GM12878 (cell line): ENCODE results near the gene TEFM. TPM values are rescaled to one million over a fixed set of nuclear protein-coding genes. Genes with fewer than 3 reads are reported as not detected.
A peak's percentile ranks its signal among the peaks of the same experiment; 100 is the strongest.

ENCODE experiments used
- ATAC-seq: fragments of 200-7000 bp; cut with Tn5 transposase; 3 replicates; pipeline ENCODE4 v1.9.1; 2020; ENCODE audit warnings: mild to moderate bottlenecking, moderate library complexity
- BruUV-seq: library from RNA; stranded (reverse); fragments of 400-500 nt; replicated peaks from 2 replicates; lab custom pipeline; 2021; lab: Mats Ljungman, UMichigan
- CTCF ChIA-PET: fragments of 300-600 bp; sonication (Branson Sonifier 250); formaldehyde crosslinking; extraction: SDS; loops from one replicate; lab custom pipeline; 2021; ENCODE audit warnings: inconsistent platforms; lab: Yijun Ruan, JAX
- POLR2A ChIA-PET: fragments of 350-600 bp; formaldehyde crosslinking; extraction: SDS; loops from one replicate; lab custom pipeline; 2021; ENCODE audit warnings: inconsistent platforms; lab: Charles Lee
- RAD21 ChIA-PET: fragments of 300-600 bp; sonication (Branson Sonifier 250); formaldehyde crosslinking; loops from one replicate; lab custom pipeline; 2023; ENCODE audit warnings: antibody characterized with exemption; ENCODE audit not compliant: unreplicated experiment; lab: Charles Lee
- SMC1A ChIA-PET: fragments of 300-600 bp; sonication (Branson Sonifier 250); formaldehyde crosslinking; loops from one replicate; lab custom pipeline; 2023; ENCODE audit not compliant: unreplicated experiment, uncharacterized antibody; lab: Charles Lee
- DNase-seq: peaks from one replicate; pipeline ENCODE4 v3.0.0-alpha.2; 2011; ENCODE audit warnings: low read depth, low spot score
- FAIRE-seq: peaks from 3 replicates; lab custom pipeline; 2011; peaks lifted over from hg19 to GRCh38; lab: Jason Lieb, UNC
- H2AFZ ChIP-seq: 2 replicates; pipeline ENCODE4 v1.6.0; 2011; ENCODE audit warnings: low read depth, low read length, control low read depth; ENCODE audit not compliant: control insufficient read depth
- H3K27ac ChIP-seq: 2 replicates; pipeline ENCODE4 v1.5.1; 2011; ENCODE audit warnings: control low read depth; ENCODE audit not compliant: control insufficient read depth, insufficient read depth
- H3K27me3 ChIP-seq, 2 experiments: replicated peaks in 1 of 2; 2 replicates each; pipeline versions ENCODE4 v1.6.0 to v1.6.1; 2011; ENCODE audit warnings: low read length in 1 of 2; ENCODE audit not compliant: control insufficient read depth in 2 of 2, insufficient read depth in 2 of 2
- H3K36me3 ChIP-seq, 2 experiments: 2 replicates each; pipeline ENCODE4 v1.5.1; 2011; ENCODE audit warnings: low read length in 1 of 2; ENCODE audit not compliant: control insufficient read depth in 2 of 2, insufficient read depth in 2 of 2
- H3K4me1 ChIP-seq: 2 replicates; pipeline ENCODE4 v1.6.1; 2011; ENCODE audit warnings: mild to moderate bottlenecking, low read length, moderate library complexity, mixed read lengths; ENCODE audit not compliant: control insufficient read depth, insufficient read depth
- H3K4me2 ChIP-seq: 2 replicates; pipeline ENCODE4 v1.6.0; 2011; ENCODE audit warnings: control low read depth; ENCODE audit not compliant: control insufficient read depth, insufficient read depth
- H3K4me3 ChIP-seq: fragments of 200-600 bp; sonication (generic); 2 replicates; pipeline ENCODE4 v1.5.1; 2016
- H3K79me2 ChIP-seq: 2 replicates; pipeline ENCODE4 v1.6.0; 2011; ENCODE audit warnings: low read length; ENCODE audit not compliant: control insufficient read depth, insufficient read depth
- H3K9ac ChIP-seq: 2 replicates; pipeline ENCODE4 v1.8.0; 2011; ENCODE audit warnings: low read length, control low read depth, mixed read lengths; ENCODE audit not compliant: control insufficient read depth, insufficient read depth
- H3K9me3 ChIP-seq: replicated peaks from 3 replicates; pipeline ENCODE4 v1.5.1; 2011; ENCODE audit warnings: mild to moderate bottlenecking, low read length; ENCODE audit not compliant: control insufficient read depth, insufficient read depth
- H4K20me1 ChIP-seq: 2 replicates; pipeline ENCODE4 v1.6.0; 2011; ENCODE audit not compliant: control insufficient read depth, insufficient read depth
- BHLHE40 ChIP-seq, 2 experiments: fragments of 450-650 bp in 1 of 2; IDR thresholded peaks; 2 replicates each; pipeline ENCODE4 v1.6.1; 2011 to 2017; ENCODE audit warnings: low read depth in 2 of 2, borderline replicate concordance in 1 of 2, improper control_type of control experiment in 1 of 2, low read length in 1 of 2, mild to moderate bottlenecking in 1 of 2
- DPF2 ChIP-seq: fragments of 450-650 bp; IDR thresholded peaks from 2 replicates; pipeline ENCODE4 v1.6.1; 2017; ENCODE audit warnings: mild to moderate bottlenecking
- EGR1 ChIP-seq, 2 experiments: IDR thresholded peaks; 1 replicate in 1 of 2; 2 replicates in 1 of 2; pipeline ENCODE4 v1.6.1; 2011 to 2012; ENCODE audit warnings: low read depth in 2 of 2, low read length in 2 of 2, borderline replicate concordance in 1 of 2, mild to moderate bottlenecking in 1 of 2, moderate library complexity in 1 of 2
- NR2F1 ChIP-seq: fragments of 450-650 bp; conservative IDR thresholded peaks from 2 replicates; pipeline ENCODE4 v1.6.1; 2017; ENCODE audit warnings: mild to moderate bottlenecking
- NRF1 ChIP-seq: conservative IDR thresholded peaks from 2 replicates; pipeline ENCODE4 v1.6.1; 2011; ENCODE audit warnings: mild to moderate bottlenecking, low read depth, low read length, improper control_type of control experiment
- POLR2A ChIP-seq: IDR thresholded peaks from 2 replicates; pipeline ENCODE4 v1.6.1; 2011; ENCODE audit warnings: low read depth, mild to moderate bottlenecking, low read length
- RFX5 ChIP-seq: IDR thresholded peaks from 2 replicates; pipeline ENCODE4 v1.6.1; 2011; ENCODE audit warnings: low read depth, low read length, improper control_type of control experiment
- ZBED1 ChIP-seq: IDR thresholded peaks from 2 replicates; pipeline ENCODE4 v1.6.1; 2016; ENCODE audit warnings: borderline replicate concordance
- WGBS: methylation state at CpG from one replicate; pipeline ENCODE4 v1.1.6; 2016; ENCODE audit warnings: low lambda C conversion rate; ENCODE audit not compliant: insufficient replicate concordance, insufficient coverage; ENCODE audit errors: missing lambda C conversion rate; 5-methylcytosine and 5-hydroxymethylcytosine counted together
- in situ Hi-C: fragments of 300-500 bp; cut with MboI; formaldehyde crosslinking; loops from 9 replicates; pipeline ENCODE4 v1.14.3; 2018; ENCODE audit warnings: mixed read lengths
- intact Hi-C: fragments of 100-400 bp; cut with micrococcal nuclease; formaldehyde crosslinking; loops from one replicate; pipeline ENCODE4 v1.14.2; 2022; ENCODE audit not compliant: unreplicated experiment
- polyA plus RNA-seq, 11 experiments: library from polyadenylated mRNA; depleted of rRNA in 4 of 11; unstranded in 6 of 11; stranded (reverse) in 5 of 11; fragments of >200 nt; fragmentation: Nextera tagmentation in 4 of 11; fragmentation: Illumina TruSeq in 1 of 11; extraction: Ambion mirVana in 4 of 11; extraction: Trizol in 1 of 11; gene quantifications; 1 replicate in 1 of 11; 2 replicates in 10 of 11; pipeline versions ENCODE4 v1.2.1 to v1.2.3, GENCODE V29; 2011 to 2016; ENCODE audit warnings: inconsistent platforms in 2 of 11, missing spikeins in 2 of 11, low read depth in 1 of 11
- total RNA-seq, 4 experiments: library from RNA; depleted of rRNA in 3 of 4; stranded (reverse); fragments of >200 nt in 3 of 4; fragmentation: Illumina TruSeq in 1 of 4; extraction: Trizol in 1 of 4; gene quantifications; 2 replicates each; pipeline versions ENCODE4 v1.2.1 to v1.2.3, GENCODE V29; 2013 to 2021
- TF ChIP-seq, protein P1 (sequence below): fragments of 450-650 bp; formaldehyde crosslinking; IDR thresholded peaks from 2 replicates; pipeline ENCODE4 v1.5.0; 2022; ENCODE audit warnings: mild to moderate bottlenecking, missing genetic modification characterization

Gene TEFM
- total and polyA plus RNA-seq, 10 of the 15 experiments (the other 5 are each of a cell fraction or from before 2014, with no cell fraction given), result 11.5 to 57.1 (median 28.6) TPM

DNA sequence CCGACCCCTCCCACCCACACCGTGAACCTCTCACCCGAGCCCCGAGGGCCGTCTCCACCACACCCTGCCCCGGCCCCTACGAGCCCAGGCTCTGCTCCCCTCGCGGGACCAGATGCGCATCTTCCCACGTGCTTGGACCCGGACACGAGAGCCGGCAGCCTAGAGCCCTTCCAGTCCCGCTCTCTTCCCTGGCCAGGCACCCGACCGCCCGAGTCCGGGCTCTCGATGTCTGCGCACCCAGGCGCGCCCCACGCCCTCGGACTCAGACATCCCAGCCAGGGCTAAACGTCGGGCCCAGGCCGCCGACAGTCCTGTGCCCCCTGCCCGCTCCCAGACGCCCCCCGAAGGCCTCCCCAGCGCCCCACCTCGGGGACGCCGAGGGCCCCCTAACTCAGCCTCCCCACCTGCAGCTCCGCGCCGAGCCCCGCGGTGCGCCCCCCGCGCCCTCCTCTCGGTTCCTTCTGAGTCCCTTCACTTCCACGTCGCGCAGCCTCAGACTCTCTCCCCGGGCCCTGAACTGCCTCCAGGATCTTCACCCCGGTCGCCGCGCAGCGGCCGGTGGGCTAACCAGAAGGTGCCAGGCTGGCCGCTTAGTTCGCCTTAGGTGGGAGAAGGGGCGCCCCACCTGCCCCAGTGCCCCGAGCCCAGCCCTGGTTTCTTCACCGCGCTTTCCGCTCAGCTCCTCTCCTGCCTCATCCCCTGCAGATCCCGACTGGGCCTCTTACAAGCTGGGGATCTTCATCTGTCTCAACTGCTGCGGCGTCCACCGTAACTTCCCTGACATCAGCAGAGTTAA, 16.4 kb upstream of the TEFM start (continued):
- TF ChIP-seq BHLHE40 (IDR thresholded peaks at IDR 0.05; ENCODE audit: borderline replicate concordance in 1 of 2, low read depth in 2 of 2, low read length in 1 of 2) (no peak), ZBED1 (no peak), NRF1 (no peak), RFX5 (no peak)
- TF ChIP-seq, protein P1, sequence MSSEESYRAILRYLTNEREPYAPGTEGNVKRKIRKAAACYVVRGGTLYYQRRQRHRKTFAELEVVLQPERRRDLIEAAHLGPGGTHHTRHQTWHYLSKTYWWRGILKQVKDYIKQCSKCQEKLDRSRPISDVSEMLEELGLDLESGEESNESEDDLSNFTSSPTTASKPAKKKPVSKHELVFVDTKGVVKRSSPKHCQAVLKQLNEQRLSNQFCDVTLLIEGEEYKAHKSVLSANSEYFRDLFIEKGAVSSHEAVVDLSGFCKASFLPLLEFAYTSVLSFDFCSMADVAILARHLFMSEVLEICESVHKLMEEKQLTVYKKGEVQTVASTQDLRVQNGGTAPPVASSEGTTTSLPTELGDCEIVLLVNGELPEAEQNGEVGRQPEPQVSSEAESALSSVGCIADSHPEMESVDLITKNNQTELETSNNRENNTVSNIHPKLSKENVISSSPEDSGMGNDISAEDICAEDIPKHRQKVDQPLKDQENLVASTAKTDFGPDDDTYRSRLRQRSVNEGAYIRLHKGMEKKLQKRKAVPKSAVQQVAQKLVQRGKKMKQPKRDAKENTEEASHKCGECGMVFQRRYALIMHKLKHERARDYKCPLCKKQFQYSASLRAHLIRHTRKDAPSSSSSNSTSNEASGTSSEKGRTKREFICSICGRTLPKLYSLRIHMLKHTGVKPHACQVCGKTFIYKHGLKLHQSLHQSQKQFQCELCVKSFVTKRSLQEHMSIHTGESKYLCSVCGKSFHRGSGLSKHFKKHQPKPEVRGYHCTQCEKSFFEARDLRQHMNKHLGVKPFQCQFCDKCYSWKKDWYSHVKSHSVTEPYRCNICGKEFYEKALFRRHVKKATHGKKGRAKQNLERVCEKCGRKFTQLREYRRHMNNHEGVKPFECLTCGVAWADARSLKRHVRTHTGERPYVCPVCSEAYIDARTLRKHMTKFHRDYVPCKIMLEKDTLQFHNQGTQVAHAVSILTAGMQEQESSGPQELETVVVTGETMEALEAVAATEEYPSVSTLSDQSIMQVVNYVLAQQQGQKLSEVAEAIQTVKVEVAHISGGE (CRISPR knock-in tag), result no peak

DNA sequence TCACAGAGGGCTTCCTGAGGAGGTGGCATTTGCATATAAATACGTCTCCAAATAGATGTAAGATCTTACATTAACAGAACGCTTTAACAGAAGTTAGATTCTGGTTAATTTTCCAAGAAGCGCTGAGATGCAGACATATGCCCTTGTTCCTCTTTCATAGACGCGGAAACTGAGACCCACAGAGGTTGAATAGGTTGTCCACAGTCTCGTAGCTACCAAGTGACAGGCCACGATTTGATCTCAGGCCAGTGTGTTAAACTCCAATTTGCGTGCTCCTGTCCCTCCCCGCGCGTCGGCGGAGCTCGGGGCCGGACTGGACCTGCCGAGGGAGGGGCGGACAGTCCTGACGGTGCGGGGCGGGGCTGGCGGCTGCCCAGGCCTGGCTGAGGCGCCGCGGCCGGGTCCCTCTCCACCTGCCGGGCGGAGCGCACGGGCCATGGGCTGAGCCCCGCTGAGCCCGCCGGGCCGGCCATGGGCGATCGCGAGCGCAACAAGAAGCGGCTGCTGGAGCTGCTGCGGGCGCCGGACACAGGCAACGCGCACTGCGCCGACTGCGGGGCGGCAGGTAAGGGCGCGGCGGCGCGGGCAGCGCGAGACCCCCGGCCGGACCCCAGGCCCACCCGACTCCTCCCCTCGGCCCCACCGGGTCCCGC, 15.6 kb upstream of the TEFM start, which contains the start of gene ADAP2:
ADAP2 (plus strand) TSS at position 402 of the 653 bp plus-strand sequence; CDS start at position 472, 70 bp downstream.
- H3K9ac ChIP-seq, result no peak within 1 kb of the TSS
- TF ChIP-seq NR2F1 (no peak), EGR1 (IDR thresholded peaks at IDR 0.05; ENCODE audit: borderline replicate concordance in 1 of 2, low read depth in 2 of 2, low read length in 2 of 2) (no peak), POLR2A (0 out of 2 replicates have a peak, but pooled peaks have one; percentile 43), DPF2 (0 out of 2 replicates have a peak, but pooled peaks have one; percentile 30)
- in situ Hi-C loops, result no loop called here
- H3K27ac ChIP-seq, result no peak within 1 kb of the TSS
- ChIA-PET SMC1A (no interaction called here), CTCF (no interaction called here), POLR2A (no interaction called here), RAD21 (interaction anchor here (0.6 to 1.6 kb wide), 2 partner anchors 16 to 24 kb away, joined by 3 read pairs; no protein-coding TSS in a partner anchor)
- 4% methylated on average over 54 of the region's 60 CpGs for WGBS
- peak within 1 kb of the TSS; percentile 53 for H3K4me3 ChIP-seq
- peak within 1 kb of the TSS; percentile 70 for H3K4me2 ChIP-seq
- peaks cover 2% of the 10 kb centered on the region for H3K4me1 ChIP-seq
- DNase-seq, result no peak
- no peaks in the 10 kb centered on the region for H4K20me1 ChIP-seq
- no peaks in the 10 kb centered on the region for H3K79me2 ChIP-seq
- no TSS peak for BruUV-seq
- ATAC-seq, result peak; percentile 88
- H3K36me3 ChIP-seq, result no peaks in the 10 kb centered on the region
- H3K27me3 ChIP-seq, result peaks cover 0 to 2% of the 10 kb centered on the region in 2 experiments; a peak in 1 of 4 replicates
- intact Hi-C loops, result no loop called here
- peak; percentile 69 for FAIRE-seq
- no peaks in the 10 kb centered on the region for H3K9me3 ChIP-seq
- peak within 1 kb of the TSS; percentile 74 for H2AFZ ChIP-seq
